ENCODE measurements around the gene MLLT10. TPM values are rescaled to one million over a fixed set of nuclear protein-coding genes. Genes with fewer than 3 reads are reported as not detected.
A peak's percentile ranks its signal among the peaks of the same experiment; 100 is the strongest.
"Not testable (repeated sequence)": the region's sequence is repeated elsewhere in the genome, so short reads cannot be mapped to it uniquely, and the experiment has no call there.

The MLLT10 gene
- total RNA-seq, 1 donor = 50.5 TPM

- H3K4me3 ChIP-seq (ENCODE audit: low read depth, low read length) = peak overlapping the region; percentile 76
- TF ChIP-seq CTCF (IDR thresholded peaks at IDR 0.05; ENCODE audit: insufficient read depth, low read depth, low read length) = no peak
- DNase-seq (ENCODE audit: low read depth) = no peak
These were observed 1.2 kb upstream of the MLLT10 start for GRCh38 chr10:21532694-21533466.

- TF ChIP-seq CTCF (IDR thresholded peaks at IDR 0.05; ENCODE audit: insufficient read depth, low read depth, low read length) = no peak
- DNase-seq (ENCODE audit: low read depth) = no peak
- peak overlapping the region; percentile 76 for H3K4me3 ChIP-seq (ENCODE audit: low read depth, low read length)
These were observed 201 bp downstream of the MLLT10 start for GRCh38 chr10:21534280-21534586.

- peak; percentile 55 for DNase-seq (ENCODE audit: low read depth)
- TF ChIP-seq CTCF (IDR thresholded peaks at IDR 0.05; ENCODE audit: insufficient read depth, low read depth, low read length) = no peak
- H3K4me3 ChIP-seq (ENCODE audit: low read depth, low read length) = peak overlapping the region; percentile 76
These were observed 817 bp downstream of the MLLT10 start for GRCh38 chr10:21534604-21535493.

GRCh38 chr10:21535494-21535965 lies 1.5 kb downstream of the MLLT10 start:
- H3K4me3 ChIP-seq (ENCODE audit: low read depth, low read length) = peak overlapping the region; percentile 76
- DNase-seq (ENCODE audit: low read depth) = peak; percentile 24
- no peak for TF ChIP-seq CTCF (IDR thresholded peaks at IDR 0.05; ENCODE audit: insufficient read depth, low read depth, low read length)

- DNase-seq (ENCODE audit: low read depth) = not testable (repeated sequence)
- H3K4me3 ChIP-seq (ENCODE audit: low read depth, low read length) = peak overlapping the region; percentile 76
These were observed 1.9 kb downstream of the MLLT10 start for GRCh38 chr10:21535976-21536375.

GRCh38 chr10:21536874-21537273 lies 2.8 kb downstream of the MLLT10 start:
- TF ChIP-seq CTCF (IDR thresholded peaks at IDR 0.05; ENCODE audit: insufficient read depth, low read depth, low read length) = no peak
- H3K4me3 ChIP-seq (ENCODE audit: low read depth, low read length) = no peak overlapping the region
- DNase-seq (ENCODE audit: low read depth) = no peak

GRCh38 chr10:21540701-21541100 lies 6.7 kb downstream of the MLLT10 start:
- not testable (repeated sequence) for DNase-seq (ENCODE audit: low read depth); H3K4me3 ChIP-seq (ENCODE audit: low read depth, low read length)
